ENCODE data around the gene UTP25.
"Not testable (repeated sequence)": the region's sequence is repeated elsewhere in the genome, so short reads cannot be mapped to it uniquely, and the experiment has no call there.

The UTP25 gene

GRCh38 chr1:209886219-209886536, 58.4 kb downstream of the UTP25 start:
- Mint-ChIP-seq H3K4me1 (no peaks in the 10 kb centered on the region), H3K27me3 (peaks cover 43% of the 10 kb centered on the region), H3K9me3 (no peaks in the 10 kb centered on the region), H3K4me3 (no peak overlapping the region), H3K27ac (no peak overlapping the region)
- DNase-seq (no peak), ATAC-seq (no peak)

GRCh38 chr1:209888291-209889076, 60.7 kb downstream of the UTP25 start:
- not testable (repeated sequence) for H3K27ac Mint-ChIP-seq, H3K9me3 Mint-ChIP-seq, H3K4me1 Mint-ChIP-seq, ATAC-seq, DNase-seq, H3K4me3 Mint-ChIP-seq
- peaks cover 28% of the 10 kb centered on the region for H3K27me3 Mint-ChIP-seq

- no peaks in the 10 kb centered on the region for H3K9me3 Mint-ChIP-seq
These were observed 61.3 kb downstream of the UTP25 start for GRCh38 chr1:209889077-209889418.

GRCh38 chr1:209890641-209891330, 63.0 kb downstream of the UTP25 start:
- no peaks in the 10 kb centered on the region for H3K4me1 Mint-ChIP-seq
- peaks cover 33% of the 10 kb centered on the region for H3K27me3 Mint-ChIP-seq
- no peaks in the 10 kb centered on the region for H3K9me3 Mint-ChIP-seq
- no peak overlapping the region for H3K4me3 Mint-ChIP-seq
- H3K27ac Mint-ChIP-seq: no peak overlapping the region
- no peak for ATAC-seq
- DNase-seq: no peak

More at GRCh38 chr1:209889077-209889418, 61.3 kb downstream of the UTP25 start:
- DNase-seq (no peak), ATAC-seq (no peak)
- Mint-ChIP-seq H3K4me3 (no peak overlapping the region), H3K27me3 (peaks cover 26% of the 10 kb centered on the region), H3K27ac (no peak overlapping the region), H3K4me1 (no peaks in the 10 kb centered on the region)

- H3K4me1 Mint-ChIP-seq: no peaks in the 10 kb centered on the region
- DNase-seq (no peak), ATAC-seq (no peak)
- no peak overlapping the region for H3K4me3 Mint-ChIP-seq
- no peaks in the 10 kb centered on the region for H3K9me3 Mint-ChIP-seq
- H3K27ac Mint-ChIP-seq: no peak overlapping the region
- H3K27me3 Mint-ChIP-seq: peaks cover 29% of the 10 kb centered on the region
These were observed 66.0 kb downstream of the UTP25 start for GRCh38 chr1:209893751-209894150.

- no peak overlapping the region for H3K4me3 Mint-ChIP-seq
- H3K27me3 Mint-ChIP-seq: peaks cover 29% of the 10 kb centered on the region
- H3K4me1 Mint-ChIP-seq: no peaks in the 10 kb centered on the region
- no peak for ATAC-seq
- H3K27ac Mint-ChIP-seq: no peak overlapping the region
- no peak for DNase-seq
- no peaks in the 10 kb centered on the region for H3K9me3 Mint-ChIP-seq
These were observed 67.9 kb downstream of the UTP25 start for GRCh38 chr1:209895709-209896108.

GRCh38 chr1:209896346-209896745, 68.6 kb downstream of the UTP25 start:
- Mint-ChIP-seq H3K4me1 (no peaks in the 10 kb centered on the region), H3K9me3 (no peaks in the 10 kb centered on the region), H3K27me3 (peaks cover 29% of the 10 kb centered on the region), H3K4me3 (no peak overlapping the region), H3K27ac (no peak overlapping the region)
- DNase-seq: no peak
- ATAC-seq: no peak

GRCh38 chr1:209898271-209898670, 70.5 kb downstream of the UTP25 start:
- H3K27me3 Mint-ChIP-seq: peaks cover 29% of the 10 kb centered on the region
- not testable (repeated sequence) for H3K4me1 Mint-ChIP-seq, DNase-seq, H3K9me3 Mint-ChIP-seq, ATAC-seq, H3K27ac Mint-ChIP-seq, H3K4me3 Mint-ChIP-seq

GRCh38 chr1:209898851-209899250, 71.1 kb downstream of the UTP25 start:
- DNase-seq, H3K4me1 Mint-ChIP-seq, H3K4me3 Mint-ChIP-seq, H3K9me3 Mint-ChIP-seq, ATAC-seq, H3K27ac Mint-ChIP-seq: not testable (repeated sequence)
- peaks cover 29% of the 10 kb centered on the region for H3K27me3 Mint-ChIP-seq

GRCh38 chr1:209899948-209900347, 72.2 kb downstream of the UTP25 start:
- Mint-ChIP-seq H3K27me3 (peaks cover 21% of the 10 kb centered on the region), H3K9me3 (no peaks in the 10 kb centered on the region), H3K4me3 (no peak overlapping the region), H3K27ac (no peak overlapping the region), H3K4me1 (no peaks in the 10 kb centered on the region)
- DNase-seq (peak; percentile 5 to 22), ATAC-seq (no peak)

GRCh38 chr1:209900734-209901133, 73.0 kb downstream of the UTP25 start:
- Mint-ChIP-seq H3K27ac (no peak overlapping the region), H3K4me3 (no peak overlapping the region), H3K9me3 (no peaks in the 10 kb centered on the region), H3K4me1 (no peaks in the 10 kb centered on the region), H3K27me3 (peaks cover 17% of the 10 kb centered on the region)
- no peak for DNase-seq
- no peak for ATAC-seq

- Mint-ChIP-seq H3K4me3 (no peak overlapping the region), H3K27ac (no peak overlapping the region)
These were observed 73.4 kb downstream of the UTP25 start for GRCh38 chr1:209901211-209901610.

GRCh38 chr1:209904774-209905173, 77.0 kb downstream of the UTP25 start:
- H3K4me3 Mint-ChIP-seq, H3K27me3 Mint-ChIP-seq, H3K27ac Mint-ChIP-seq, ATAC-seq, H3K9me3 Mint-ChIP-seq, DNase-seq, H3K4me1 Mint-ChIP-seq: not testable (repeated sequence)

More at GRCh38 chr1:209901211-209901610, 73.4 kb downstream of the UTP25 start:
- ATAC-seq: no peak
- Mint-ChIP-seq H3K4me1 (no peaks in the 10 kb centered on the region), H3K27me3 (peaks cover 12% of the 10 kb centered on the region), H3K9me3 (no peaks in the 10 kb centered on the region)
- DNase-seq: no peak
